K562 (cell line): ENCODE results near the gene SNRPD2. TPM values are rescaled to one million over a fixed set of nuclear protein-coding genes. Genes with fewer than 3 reads are reported as not detected.

Experiments
- CBX2 ChIP-seq: fragments of 200-600 bp; sonication (generic); IDR thresholded peaks from one replicate; pipeline ENCODE4 v1.6.1; 2012; ENCODE audit warnings: mild to moderate bottlenecking, low read length, inconsistent platforms; ENCODE audit not compliant: insufficient read depth, poor library complexity, severe bottlenecking
- CHD4 ChIP-seq: fragments of 200-600 bp; sonication (generic); IDR thresholded peaks from 3 replicates; pipeline ENCODE4 v1.6.1; 2012; ENCODE audit warnings: low read depth, mild to moderate bottlenecking, mixed read lengths, low read length, inconsistent platforms; ENCODE audit not compliant: insufficient read depth, insufficient replicate concordance, poor library complexity, severe bottlenecking
- EP300 ChIP-seq: IDR thresholded peaks from 2 replicates; pipeline ENCODE4 v1.6.1; 2012; ENCODE audit warnings: low read length, improper control_type of control experiment
- FOXK1 ChIP-seq: sonication (generic); formaldehyde crosslinking; IDR thresholded peaks from 2 replicates; pipeline ENCODE4 v1.8.0; 2022; ENCODE audit warnings: missing genetic modification reagents, mild to moderate bottlenecking, borderline replicate concordance
- HLTF ChIP-seq: fragments of 450-650 bp; IDR thresholded peaks from 2 replicates; pipeline ENCODE4 v1.6.1; 2016
- KAT7 ChIP-seq: sonication (generic); formaldehyde crosslinking; IDR thresholded peaks from 2 replicates; pipeline ENCODE4 v1.8.0; 2022; ENCODE audit warnings: missing genetic modification reagents, mild to moderate bottlenecking, borderline replicate concordance
- KDM5B ChIP-seq: fragments of 200-600 bp; sonication (generic); IDR thresholded peaks from 2 replicates; pipeline ENCODE4 v1.6.1; 2012; ENCODE audit warnings: low read depth, mild to moderate bottlenecking, moderate library complexity, low read length, control low read depth, inconsistent platforms; ENCODE audit not compliant: insufficient replicate concordance
- NCOR1 ChIP-seq: fragments of 450-650 bp; IDR thresholded peaks from 2 replicates; pipeline ENCODE4 v1.6.1; 2016; ENCODE audit warnings: mild to moderate bottlenecking, moderate library complexity
- NUFIP1 ChIP-seq: fragments of 450-650 bp; IDR thresholded peaks from 2 replicates; pipeline ENCODE4 v1.6.1; 2018; ENCODE audit not compliant: partially characterized antibody
- ZNF12 ChIP-seq: sonication (generic); formaldehyde crosslinking; IDR thresholded peaks from 2 replicates; pipeline ENCODE4 v1.4.0; 2020; ENCODE audit warnings: mild to moderate bottlenecking, missing genetic modification reagents
- ZNF165 ChIP-seq: fragments of 250-450 bp; sonication (Bioruptor Pico); IDR thresholded peaks from 2 replicates; pipeline ENCODE4 v1.4.0; 2020; ENCODE audit warnings: borderline replicate concordance
- ZNF217 ChIP-seq: sonication (generic); formaldehyde crosslinking; IDR thresholded peaks from 2 replicates; pipeline ENCODE4 v1.8.0; 2022; ENCODE audit warnings: mild to moderate bottlenecking, missing genetic modification reagents
- ZNF282 ChIP-seq: sonication (generic); formaldehyde crosslinking; IDR thresholded peaks from 2 replicates; pipeline ENCODE4 v1.8.1; 2023; ENCODE audit warnings: missing genetic modification reagents
- ZNF551 ChIP-seq: fragments of 250-450 bp; sonication (Bioruptor Pico); IDR thresholded peaks from 2 replicates; pipeline ENCODE4 v1.5.0; 2021; ENCODE audit warnings: mild to moderate bottlenecking, moderate library complexity
- ZNF717 ChIP-seq: fragments of 250-450 bp; sonication (Bioruptor Pico); IDR thresholded peaks from 2 replicates; pipeline ENCODE4 v1.5.0; 2021
- polyA plus RNA-seq, 8 experiments: library from polyadenylated mRNA; depleted of rRNA in 4 of 8; stranded (reverse) in 5 of 8; unstranded in 3 of 8; fragments of >200 nt; fragmentation: Nextera tagmentation in 2 of 8; fragmentation: Illumina TruSeq in 1 of 8; extraction: Ambion mirVana in 2 of 8; extraction: Trizol in 1 of 8; gene quantifications; 2 replicates each; pipeline versions ENCODE4 v1.2.1 to v1.2.3, GENCODE V29; 2011 to 2014; ENCODE audit warnings: inconsistent platforms in 1 of 8, missing spikeins in 1 of 8
- total RNA-seq, 7 experiments: library from RNA; depleted of rRNA in 6 of 7; stranded (reverse); fragments of >200 nt in 6 of 7; fragmentation: Illumina TruSeq in 2 of 7; extraction: Trizol in 2 of 7; gene quantifications; 2 replicates each; pipeline versions ENCODE4 v1.2.1 to v1.2.3, GENCODE V29; 2011 to 2021; ENCODE audit warnings: low replicate concordance in 1 of 7
- TF ChIP-seq, protein P1 (sequence below): fragments of 450-650 bp; IDR thresholded peaks from 2 replicates; pipeline ENCODE4 v1.6.1; 2014; ENCODE audit warnings: low read depth, mild to moderate bottlenecking, moderate library complexity, borderline replicate concordance
- TF ChIP-seq, protein P2 (sequence below), 3 experiments: fragments of 200-800 bp in 1 of 3; fragments of 250-450 bp in 1 of 3; fragments of 450-650 bp in 1 of 3; sonication (Bioruptor Pico) in 1 of 3; sonication (Bioruptor generic) in 1 of 3; formaldehyde crosslinking in 1 of 3; IDR thresholded peaks; 2 replicates each; pipeline versions ENCODE4 v1.6.1 to v1.8.0; 2016 to 2022; ENCODE audit warnings: mild to moderate bottlenecking in 2 of 3, missing genetic modification characterization in 2 of 3, missing compliant biosample characterization in 1 of 3, moderate library complexity in 1 of 3
- TF ChIP-seq, protein P3 (sequence below): fragments of 450-650 bp; IDR thresholded peaks from 2 replicates; pipeline ENCODE4 v1.6.1; 2018; ENCODE audit not compliant: partially characterized antibody

Gene SNRPD2
- total and polyA plus RNA-seq, 9 of the 15 experiments (the other 6 are each of a cell fraction or from before 2014, with no cell fraction given), result 728 to 4,411 (median 1,029) TPM

DNA sequence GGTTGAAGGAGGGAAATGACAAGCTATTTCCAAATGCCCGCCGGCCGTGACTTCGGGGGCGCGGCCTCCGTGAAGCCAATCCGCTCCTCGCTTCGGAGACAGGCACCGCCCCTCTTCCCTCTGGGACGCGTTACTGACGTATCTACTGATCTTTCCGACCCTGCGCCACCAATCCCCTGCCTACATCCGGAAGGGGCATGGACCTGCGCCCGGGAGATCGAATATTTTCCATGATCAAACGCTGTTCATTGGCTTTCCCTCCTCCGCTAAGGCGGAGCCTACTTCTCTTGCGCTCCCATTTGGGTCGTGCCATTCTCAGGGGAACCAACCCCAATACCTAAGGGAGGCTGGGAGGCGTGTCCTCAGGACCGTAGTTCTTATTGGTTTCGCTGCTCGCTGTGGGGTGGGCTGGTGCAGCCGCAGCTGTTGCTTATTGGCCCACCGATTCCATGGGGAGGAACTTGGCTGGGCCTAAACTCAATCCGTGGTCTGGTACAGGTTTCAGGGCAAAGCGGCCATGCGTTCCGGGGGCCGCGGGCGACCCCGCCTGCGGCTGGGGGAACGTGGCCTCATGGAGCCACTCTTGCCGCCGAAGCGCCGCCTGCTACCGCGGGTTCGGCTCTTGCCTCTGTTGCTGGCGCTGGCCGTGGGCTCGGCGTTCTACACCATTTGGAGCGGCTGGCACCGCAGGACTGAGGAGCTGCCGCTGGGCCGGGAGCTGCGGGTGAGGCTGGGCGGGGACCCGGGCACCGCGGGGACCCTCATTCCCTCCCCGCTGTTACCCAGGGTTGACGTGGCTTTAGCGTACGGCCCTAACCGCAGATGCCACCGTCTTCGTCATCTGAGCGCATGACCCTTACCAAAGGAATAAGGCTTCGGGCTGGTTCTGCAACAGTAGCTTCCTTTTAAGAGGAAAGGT, 693 bp upstream of the SNRPD2 start, which contains the start of gene QPCTL (continued):
- TF ChIP-seq KAT7 (CRISPR knock-in tag) (no peak), ZNF165 (no peak), NUFIP1 (no peak), ZNF12 (CRISPR knock-in tag) (no peak), ZNF282 (CRISPR knock-in tag) (no peak), NCOR1 (no peak), HLTF (no peak), KDM5B (peak; percentile 52), ZNF217 (CRISPR knock-in tag) (no peak), CBX2 (no peak), ZNF717 (CRISPR knock-in tag) (no peak), CHD4 (no peak), FOXK1 (CRISPR knock-in tag) (0 out of 2 replicates have a peak, but pooled peaks have one; percentile 27), EP300 (no peak), ZNF551 (no peak)
- TF ChIP-seq, protein P1, sequence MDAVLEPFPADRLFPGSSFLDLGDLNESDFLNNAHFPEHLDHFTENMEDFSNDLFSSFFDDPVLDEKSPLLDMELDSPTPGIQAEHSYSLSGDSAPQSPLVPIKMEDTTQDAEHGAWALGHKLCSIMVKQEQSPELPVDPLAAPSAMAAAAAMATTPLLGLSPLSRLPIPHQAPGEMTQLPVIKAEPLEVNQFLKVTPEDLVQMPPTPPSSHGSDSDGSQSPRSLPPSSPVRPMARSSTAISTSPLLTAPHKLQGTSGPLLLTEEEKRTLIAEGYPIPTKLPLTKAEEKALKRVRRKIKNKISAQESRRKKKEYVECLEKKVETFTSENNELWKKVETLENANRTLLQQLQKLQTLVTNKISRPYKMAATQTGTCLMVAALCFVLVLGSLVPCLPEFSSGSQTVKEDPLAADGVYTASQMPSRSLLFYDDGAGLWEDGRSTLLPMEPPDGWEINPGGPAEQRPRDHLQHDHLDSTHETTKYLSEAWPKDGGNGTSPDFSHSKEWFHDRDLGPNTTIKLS, result 0 out of 2 replicates have a peak, but pooled peaks have one; percentile 10
- TF ChIP-seq, protein P2, sequence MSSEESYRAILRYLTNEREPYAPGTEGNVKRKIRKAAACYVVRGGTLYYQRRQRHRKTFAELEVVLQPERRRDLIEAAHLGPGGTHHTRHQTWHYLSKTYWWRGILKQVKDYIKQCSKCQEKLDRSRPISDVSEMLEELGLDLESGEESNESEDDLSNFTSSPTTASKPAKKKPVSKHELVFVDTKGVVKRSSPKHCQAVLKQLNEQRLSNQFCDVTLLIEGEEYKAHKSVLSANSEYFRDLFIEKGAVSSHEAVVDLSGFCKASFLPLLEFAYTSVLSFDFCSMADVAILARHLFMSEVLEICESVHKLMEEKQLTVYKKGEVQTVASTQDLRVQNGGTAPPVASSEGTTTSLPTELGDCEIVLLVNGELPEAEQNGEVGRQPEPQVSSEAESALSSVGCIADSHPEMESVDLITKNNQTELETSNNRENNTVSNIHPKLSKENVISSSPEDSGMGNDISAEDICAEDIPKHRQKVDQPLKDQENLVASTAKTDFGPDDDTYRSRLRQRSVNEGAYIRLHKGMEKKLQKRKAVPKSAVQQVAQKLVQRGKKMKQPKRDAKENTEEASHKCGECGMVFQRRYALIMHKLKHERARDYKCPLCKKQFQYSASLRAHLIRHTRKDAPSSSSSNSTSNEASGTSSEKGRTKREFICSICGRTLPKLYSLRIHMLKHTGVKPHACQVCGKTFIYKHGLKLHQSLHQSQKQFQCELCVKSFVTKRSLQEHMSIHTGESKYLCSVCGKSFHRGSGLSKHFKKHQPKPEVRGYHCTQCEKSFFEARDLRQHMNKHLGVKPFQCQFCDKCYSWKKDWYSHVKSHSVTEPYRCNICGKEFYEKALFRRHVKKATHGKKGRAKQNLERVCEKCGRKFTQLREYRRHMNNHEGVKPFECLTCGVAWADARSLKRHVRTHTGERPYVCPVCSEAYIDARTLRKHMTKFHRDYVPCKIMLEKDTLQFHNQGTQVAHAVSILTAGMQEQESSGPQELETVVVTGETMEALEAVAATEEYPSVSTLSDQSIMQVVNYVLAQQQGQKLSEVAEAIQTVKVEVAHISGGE (CRISPR knock-in tag; IDR thresholded peaks at IDR 0.05), result no peak
- TF ChIP-seq, protein P3, sequence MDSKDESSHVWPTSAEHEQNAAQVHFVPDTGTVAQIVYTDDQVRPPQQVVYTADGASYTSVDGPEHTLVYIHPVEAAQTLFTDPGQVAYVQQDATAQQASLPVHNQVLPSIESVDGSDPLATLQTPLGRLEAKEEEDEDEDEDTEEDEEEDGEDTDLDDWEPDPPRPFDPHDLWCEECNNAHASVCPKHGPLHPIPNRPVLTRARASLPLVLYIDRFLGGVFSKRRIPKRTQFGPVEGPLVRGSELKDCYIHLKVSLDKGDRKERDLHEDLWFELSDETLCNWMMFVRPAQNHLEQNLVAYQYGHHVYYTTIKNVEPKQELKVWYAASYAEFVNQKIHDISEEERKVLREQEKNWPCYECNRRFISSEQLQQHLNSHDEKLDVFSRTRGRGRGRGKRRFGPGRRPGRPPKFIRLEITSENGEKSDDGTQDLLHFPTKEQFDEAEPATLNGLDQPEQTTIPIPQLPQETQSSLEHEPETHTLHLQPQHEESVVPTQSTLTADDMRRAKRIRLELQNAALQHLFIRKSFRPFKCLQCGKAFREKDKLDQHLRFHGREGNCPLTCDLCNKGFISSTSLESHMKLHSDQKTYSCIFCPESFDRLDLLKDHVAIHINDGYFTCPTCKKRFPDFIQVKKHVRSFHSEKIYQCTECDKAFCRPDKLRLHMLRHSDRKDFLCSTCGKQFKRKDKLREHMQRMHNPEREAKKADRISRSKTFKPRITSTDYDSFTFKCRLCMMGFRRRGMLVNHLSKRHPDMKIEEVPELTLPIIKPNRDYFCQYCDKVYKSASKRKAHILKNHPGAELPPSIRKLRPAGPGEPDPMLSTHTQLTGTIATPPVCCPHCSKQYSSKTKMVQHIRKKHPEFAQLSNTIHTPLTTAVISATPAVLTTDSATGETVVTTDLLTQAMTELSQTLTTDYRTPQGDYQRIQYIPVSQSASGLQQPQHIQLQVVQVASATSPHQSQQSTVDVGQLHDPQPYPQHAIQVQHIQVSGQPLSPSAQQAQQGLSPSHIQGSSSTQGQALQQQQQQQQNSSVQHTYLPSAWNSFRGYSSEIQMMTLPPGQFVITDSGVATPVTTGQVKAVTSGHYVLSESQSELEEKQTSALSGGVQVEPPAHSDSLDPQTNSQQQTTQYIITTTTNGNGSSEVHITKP, result peak; percentile 94
